Measurements from ENCODE around the gene TBC1D2B.

DNA sequence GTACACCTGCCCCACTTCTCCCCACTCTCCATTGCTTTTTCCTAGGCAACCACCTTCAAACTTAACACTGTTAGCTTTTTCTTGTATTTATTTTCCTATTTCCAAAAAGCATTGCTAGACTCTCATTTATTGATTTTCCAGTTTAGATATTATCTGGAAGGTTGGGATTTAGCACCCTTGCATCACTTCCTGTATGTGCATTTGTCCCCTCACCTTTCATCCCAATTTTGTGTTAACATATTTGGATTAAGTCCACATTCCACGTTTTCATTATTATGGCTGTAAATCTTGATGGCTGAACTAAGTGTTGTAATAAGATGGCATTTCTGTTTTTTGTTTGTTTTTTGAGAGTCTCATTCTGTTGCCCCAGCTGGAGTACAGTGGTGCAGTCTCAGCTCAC, 109.7 kb downstream of the TBC1D2B start:
- no peak for TF ChIP-seq ZNF701 (tag by site-specific recombination; IDR thresholded peaks at IDR 0.05)
- TF ChIP-seq, protein P1, sequence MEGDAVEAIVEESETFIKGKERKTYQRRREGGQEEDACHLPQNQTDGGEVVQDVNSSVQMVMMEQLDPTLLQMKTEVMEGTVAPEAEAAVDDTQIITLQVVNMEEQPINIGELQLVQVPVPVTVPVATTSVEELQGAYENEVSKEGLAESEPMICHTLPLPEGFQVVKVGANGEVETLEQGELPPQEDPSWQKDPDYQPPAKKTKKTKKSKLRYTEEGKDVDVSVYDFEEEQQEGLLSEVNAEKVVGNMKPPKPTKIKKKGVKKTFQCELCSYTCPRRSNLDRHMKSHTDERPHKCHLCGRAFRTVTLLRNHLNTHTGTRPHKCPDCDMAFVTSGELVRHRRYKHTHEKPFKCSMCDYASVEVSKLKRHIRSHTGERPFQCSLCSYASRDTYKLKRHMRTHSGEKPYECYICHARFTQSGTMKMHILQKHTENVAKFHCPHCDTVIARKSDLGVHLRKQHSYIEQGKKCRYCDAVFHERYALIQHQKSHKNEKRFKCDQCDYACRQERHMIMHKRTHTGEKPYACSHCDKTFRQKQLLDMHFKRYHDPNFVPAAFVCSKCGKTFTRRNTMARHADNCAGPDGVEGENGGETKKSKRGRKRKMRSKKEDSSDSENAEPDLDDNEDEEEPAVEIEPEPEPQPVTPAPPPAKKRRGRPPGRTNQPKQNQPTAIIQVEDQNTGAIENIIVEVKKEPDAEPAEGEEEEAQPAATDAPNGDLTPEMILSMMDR (tag by site-specific recombination; IDR thresholded peaks at IDR 0.05): no peak
- no peak for TF ChIP-seq KLF7 (tag by site-specific recombination; IDR thresholded peaks at IDR 0.05; ENCODE audit: borderline replicate concordance)
- TF ChIP-seq ZNF223 (tag by site-specific recombination; IDR thresholded peaks at IDR 0.05): no peak
- TF ChIP-seq ZNF843 (tag by site-specific recombination; IDR thresholded peaks at IDR 0.05): no peak
- no peak for TF ChIP-seq ZNF747 (tag by site-specific recombination; IDR thresholded peaks at IDR 0.05)
- TF ChIP-seq HOXA7 (CRISPR knock-in tag; IDR thresholded peaks at IDR 0.05; ENCODE audit: borderline replicate concordance): no peak
- no peak for TF ChIP-seq ZNF155 (tag by site-specific recombination; IDR thresholded peaks at IDR 0.05)
- TF ChIP-seq, protein P2, sequence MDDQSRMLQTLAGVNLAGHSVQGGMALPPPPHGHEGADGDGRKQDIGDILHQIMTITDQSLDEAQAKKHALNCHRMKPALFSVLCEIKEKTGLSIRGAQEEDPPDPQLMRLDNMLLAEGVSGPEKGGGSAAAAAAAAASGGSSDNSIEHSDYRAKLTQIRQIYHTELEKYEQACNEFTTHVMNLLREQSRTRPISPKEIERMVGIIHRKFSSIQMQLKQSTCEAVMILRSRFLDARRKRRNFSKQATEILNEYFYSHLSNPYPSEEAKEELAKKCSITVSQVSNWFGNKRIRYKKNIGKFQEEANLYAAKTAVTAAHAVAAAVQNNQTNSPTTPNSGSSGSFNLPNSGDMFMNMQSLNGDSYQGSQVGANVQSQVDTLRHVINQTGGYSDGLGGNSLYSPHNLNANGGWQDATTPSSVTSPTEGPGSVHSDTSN (CRISPR knock-in tag; IDR thresholded peaks at IDR 0.05): no peak
- TF ChIP-seq RBAK (tag by site-specific recombination; IDR thresholded peaks at IDR 0.05): no peak
- TF ChIP-seq GLI2 (tag by site-specific recombination; IDR thresholded peaks at IDR 0.05; ENCODE audit: borderline replicate concordance, low read depth): no peak

All from HEK293 (cell line).